ENCODE results near the gene PRR5.

DNA sequence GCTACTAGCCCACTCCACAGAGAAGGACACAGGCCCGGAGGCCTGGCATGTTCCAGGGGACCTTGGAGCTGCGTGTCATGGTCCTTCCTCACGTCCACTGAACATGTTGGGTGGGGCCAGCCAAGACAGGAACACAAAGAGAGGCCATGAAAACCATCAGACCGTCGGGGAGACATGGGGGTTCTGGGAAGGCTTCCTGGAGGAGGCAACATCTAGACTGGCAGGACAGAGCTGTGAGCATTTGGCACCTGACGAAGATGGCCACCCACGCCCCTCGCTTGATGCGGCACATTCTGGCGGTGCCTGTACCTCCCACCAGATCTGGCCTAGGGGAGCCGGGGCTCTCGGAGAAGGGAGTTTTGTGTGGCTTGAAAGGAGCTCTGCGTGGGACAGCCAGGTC is 25.7 kb downstream of the PRR5 start:
- TF ChIP-seq, protein P1, sequence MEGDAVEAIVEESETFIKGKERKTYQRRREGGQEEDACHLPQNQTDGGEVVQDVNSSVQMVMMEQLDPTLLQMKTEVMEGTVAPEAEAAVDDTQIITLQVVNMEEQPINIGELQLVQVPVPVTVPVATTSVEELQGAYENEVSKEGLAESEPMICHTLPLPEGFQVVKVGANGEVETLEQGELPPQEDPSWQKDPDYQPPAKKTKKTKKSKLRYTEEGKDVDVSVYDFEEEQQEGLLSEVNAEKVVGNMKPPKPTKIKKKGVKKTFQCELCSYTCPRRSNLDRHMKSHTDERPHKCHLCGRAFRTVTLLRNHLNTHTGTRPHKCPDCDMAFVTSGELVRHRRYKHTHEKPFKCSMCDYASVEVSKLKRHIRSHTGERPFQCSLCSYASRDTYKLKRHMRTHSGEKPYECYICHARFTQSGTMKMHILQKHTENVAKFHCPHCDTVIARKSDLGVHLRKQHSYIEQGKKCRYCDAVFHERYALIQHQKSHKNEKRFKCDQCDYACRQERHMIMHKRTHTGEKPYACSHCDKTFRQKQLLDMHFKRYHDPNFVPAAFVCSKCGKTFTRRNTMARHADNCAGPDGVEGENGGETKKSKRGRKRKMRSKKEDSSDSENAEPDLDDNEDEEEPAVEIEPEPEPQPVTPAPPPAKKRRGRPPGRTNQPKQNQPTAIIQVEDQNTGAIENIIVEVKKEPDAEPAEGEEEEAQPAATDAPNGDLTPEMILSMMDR (IDR thresholded peaks at IDR 0.05 in 2 of 3, conservative IDR thresholded peaks at IDR 0.05 in 1 of 3; ENCODE audit: borderline replicate concordance in 1 of 3, insufficient read depth in 1 of 3, low read depth in 2 of 3, low read length in 2 of 3) = no peak
- TF ChIP-seq, protein P2, sequence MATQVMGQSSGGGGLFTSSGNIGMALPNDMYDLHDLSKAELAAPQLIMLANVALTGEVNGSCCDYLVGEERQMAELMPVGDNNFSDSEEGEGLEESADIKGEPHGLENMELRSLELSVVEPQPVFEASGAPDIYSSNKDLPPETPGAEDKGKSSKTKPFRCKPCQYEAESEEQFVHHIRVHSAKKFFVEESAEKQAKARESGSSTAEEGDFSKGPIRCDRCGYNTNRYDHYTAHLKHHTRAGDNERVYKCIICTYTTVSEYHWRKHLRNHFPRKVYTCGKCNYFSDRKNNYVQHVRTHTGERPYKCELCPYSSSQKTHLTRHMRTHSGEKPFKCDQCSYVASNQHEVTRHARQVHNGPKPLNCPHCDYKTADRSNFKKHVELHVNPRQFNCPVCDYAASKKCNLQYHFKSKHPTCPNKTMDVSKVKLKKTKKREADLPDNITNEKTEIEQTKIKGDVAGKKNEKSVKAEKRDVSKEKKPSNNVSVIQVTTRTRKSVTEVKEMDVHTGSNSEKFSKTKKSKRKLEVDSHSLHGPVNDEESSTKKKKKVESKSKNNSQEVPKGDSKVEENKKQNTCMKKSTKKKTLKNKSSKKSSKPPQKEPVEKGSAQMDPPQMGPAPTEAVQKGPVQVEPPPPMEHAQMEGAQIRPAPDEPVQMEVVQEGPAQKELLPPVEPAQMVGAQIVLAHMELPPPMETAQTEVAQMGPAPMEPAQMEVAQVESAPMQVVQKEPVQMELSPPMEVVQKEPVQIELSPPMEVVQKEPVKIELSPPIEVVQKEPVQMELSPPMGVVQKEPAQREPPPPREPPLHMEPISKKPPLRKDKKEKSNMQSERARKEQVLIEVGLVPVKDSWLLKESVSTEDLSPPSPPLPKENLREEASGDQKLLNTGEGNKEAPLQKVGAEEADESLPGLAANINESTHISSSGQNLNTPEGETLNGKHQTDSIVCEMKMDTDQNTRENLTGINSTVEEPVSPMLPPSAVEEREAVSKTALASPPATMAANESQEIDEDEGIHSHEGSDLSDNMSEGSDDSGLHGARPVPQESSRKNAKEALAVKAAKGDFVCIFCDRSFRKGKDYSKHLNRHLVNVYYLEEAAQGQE (IDR thresholded peaks at IDR 0.05; ENCODE audit: low read depth) = no peak
- TF ChIP-seq, protein P3, sequence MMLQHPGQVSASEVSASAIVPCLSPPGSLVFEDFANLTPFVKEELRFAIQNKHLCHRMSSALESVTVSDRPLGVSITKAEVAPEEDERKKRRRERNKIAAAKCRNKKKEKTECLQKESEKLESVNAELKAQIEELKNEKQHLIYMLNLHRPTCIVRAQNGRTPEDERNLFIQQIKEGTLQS (IDR thresholded peaks at IDR 0.05) = no peak
